ENCODE data around the gene WBP1. TPM values are rescaled to one million over a fixed set of nuclear protein-coding genes. Genes with fewer than 3 reads are reported as not detected.

WBP1 gene
- total RNA-seq, 1 donor from 2014 or later = 27.1 TPM

GRCh38 chr2:74426181-74426758, 32.0 kb upstream of the WBP1 start:
- Histone ChIP-seq H3K36me3 (ENCODE audit: control insufficient read depth in 3 of 3, insufficient read depth in 3 of 3, low read length in 3 of 3) (peaks cover 19 to 40% (median 28%) of the 10 kb centered on the region in 3 donors), H3K9ac (ENCODE audit: low read depth in 1 of 3, low read length in 3 of 3) (no peak overlapping the region), H3K27me3 (ENCODE audit: control insufficient read depth in 3 of 3, insufficient read depth in 3 of 3, low read length in 3 of 3) (peaks cover 2 to 18% (median 16%) of the 10 kb centered on the region in 3 donors), H3K4me1 (ENCODE audit: control insufficient read depth in 3 of 3, insufficient read depth in 3 of 3, low read length in 3 of 3) (peaks cover 10 to 11% (median 10%) of the 10 kb centered on the region in 3 donors), H3K4me3 (ENCODE audit: low read length in 3 of 3) (no peak overlapping the region), H3K27ac (ENCODE audit: low read depth, low read length) (no peak overlapping the region), H3K9me3 (ENCODE audit: control insufficient read depth in 3 of 3, low read length in 3 of 3) (no peaks in the 10 kb centered on the region)

- Histone ChIP-seq H3K9me3 (ENCODE audit: control insufficient read depth in 3 of 3, low read length in 3 of 3) (no peaks in the 10 kb centered on the region), H3K4me1 (ENCODE audit: control insufficient read depth in 3 of 3, insufficient read depth in 3 of 3, low read length in 3 of 3) (no peaks in the 10 kb centered on the region), H3K27ac (ENCODE audit: low read depth, low read length) (no peak overlapping the region), H3K36me3 (ENCODE audit: control insufficient read depth in 3 of 3, insufficient read depth in 3 of 3, low read length in 3 of 3) (peaks cover 25 to 52% (median 36%) of the 10 kb centered on the region in 3 donors), H3K4me3 (ENCODE audit: low read length in 3 of 3) (no peak overlapping the region), H3K27me3 (ENCODE audit: control insufficient read depth in 3 of 3, insufficient read depth in 3 of 3, low read length in 3 of 3) (peaks cover 0 to 6% (median 5%) of the 10 kb centered on the region in 3 donors), H3K9ac (ENCODE audit: low read depth in 1 of 3, low read length in 3 of 3) (no peak overlapping the region)
Measured at GRCh38 chr2:74427551-74427950, 30.7 kb upstream of the WBP1 start.

GRCh38 chr2:74428675-74429074, 29.6 kb upstream of the WBP1 start:
- no peaks in the 10 kb centered on the region for H3K27me3 ChIP-seq (ENCODE audit: control insufficient read depth in 3 of 3, insufficient read depth in 3 of 3, low read length in 3 of 3)
- H3K4me3 ChIP-seq (ENCODE audit: low read length in 3 of 3) = no peak overlapping the region
- no peaks in the 10 kb centered on the region for H3K9me3 ChIP-seq (ENCODE audit: control insufficient read depth in 3 of 3, low read length in 3 of 3)
- peaks cover 25 to 52% (median 37%) of the 10 kb centered on the region in 3 donors for H3K36me3 ChIP-seq (ENCODE audit: control insufficient read depth in 3 of 3, insufficient read depth in 3 of 3, low read length in 3 of 3)
- no peaks in the 10 kb centered on the region for H3K4me1 ChIP-seq (ENCODE audit: control insufficient read depth in 3 of 3, insufficient read depth in 3 of 3, low read length in 3 of 3)
- H3K27ac ChIP-seq (ENCODE audit: low read depth, low read length) = no peak overlapping the region
- H3K9ac ChIP-seq (ENCODE audit: low read depth in 1 of 3, low read length in 3 of 3) = peak overlapping the region in 1 of 3 donors; percentile 6

DNA sequence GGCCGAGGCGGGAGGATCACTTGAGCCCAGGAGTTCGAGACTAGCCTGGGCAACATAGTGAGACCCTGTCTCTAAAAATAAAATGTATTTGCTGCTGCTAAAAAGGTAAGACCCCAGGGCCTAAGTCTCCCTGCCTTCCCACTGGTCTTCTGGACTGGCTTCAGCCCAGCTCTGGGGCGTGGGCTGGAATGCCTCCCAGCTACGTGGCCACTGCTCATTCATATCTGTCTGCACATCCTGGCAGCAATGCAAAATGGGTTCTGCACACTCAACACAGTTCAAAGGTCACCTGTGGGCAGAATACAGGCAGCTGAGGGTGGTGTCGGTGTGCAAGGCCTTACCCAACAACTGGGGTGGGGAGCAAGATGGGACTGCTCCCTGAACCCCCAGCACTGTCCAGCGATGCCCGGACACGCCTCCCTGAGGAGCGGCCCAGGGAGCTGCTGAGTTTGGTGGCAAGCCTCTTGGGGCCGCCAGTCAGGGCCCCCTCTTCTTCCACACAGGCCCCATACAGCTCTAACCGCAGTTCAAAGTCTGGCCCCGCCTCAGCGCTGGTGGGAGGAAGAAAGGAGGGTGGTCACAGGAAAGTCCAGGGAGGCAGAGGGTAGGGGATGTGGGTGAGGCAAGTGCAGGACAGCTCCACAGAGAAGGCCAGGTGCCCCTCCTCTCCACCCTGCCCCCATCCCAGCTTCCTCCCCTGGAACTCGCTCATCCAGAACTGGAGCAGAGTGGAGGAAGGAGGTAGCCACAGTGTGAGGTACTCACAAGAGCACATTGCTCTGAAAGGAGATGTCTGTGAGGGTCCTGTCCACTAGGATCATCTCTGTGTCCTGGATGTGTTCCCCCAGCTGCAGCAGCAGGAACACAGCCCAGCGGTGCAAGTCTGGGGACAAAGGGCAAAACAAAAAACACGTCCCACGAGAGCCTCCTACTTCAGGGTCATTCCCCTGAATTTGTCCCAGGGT, 28.5 kb upstream of the WBP1 start:
- Histone ChIP-seq H3K27me3 (ENCODE audit: control insufficient read depth in 3 of 3, insufficient read depth in 3 of 3, low read length in 3 of 3) (no peaks in the 10 kb centered on the region), H3K9me3 (ENCODE audit: control insufficient read depth in 3 of 3, low read length in 3 of 3) (no peaks in the 10 kb centered on the region), H3K36me3 (ENCODE audit: control insufficient read depth in 3 of 3, insufficient read depth in 3 of 3, low read length in 3 of 3) (peaks cover 25 to 52% (median 37%) of the 10 kb centered on the region in 3 donors), H3K27ac (ENCODE audit: low read depth, low read length) (no peak overlapping the region), H3K4me3 (ENCODE audit: low read length in 3 of 3) (no peak overlapping the region), H3K4me1 (ENCODE audit: control insufficient read depth in 3 of 3, insufficient read depth in 3 of 3, low read length in 3 of 3) (no peaks in the 10 kb centered on the region), H3K9ac (ENCODE audit: low read depth in 1 of 3, low read length in 3 of 3) (no peak overlapping the region)

- no peaks in the 10 kb centered on the region for H3K4me1 ChIP-seq (ENCODE audit: control insufficient read depth in 3 of 3, insufficient read depth in 3 of 3, low read length in 3 of 3)
- H3K36me3 ChIP-seq (ENCODE audit: control insufficient read depth in 3 of 3, insufficient read depth in 3 of 3, low read length in 3 of 3) = peaks cover 25 to 49% (median 37%) of the 10 kb centered on the region in 3 donors
- no peak overlapping the region for H3K4me3 ChIP-seq (ENCODE audit: low read length in 3 of 3)
- no peaks in the 10 kb centered on the region for H3K27me3 ChIP-seq (ENCODE audit: control insufficient read depth in 3 of 3, insufficient read depth in 3 of 3, low read length in 3 of 3)
- H3K27ac ChIP-seq (ENCODE audit: low read depth, low read length) = no peak overlapping the region
- no peaks in the 10 kb centered on the region for H3K9me3 ChIP-seq (ENCODE audit: control insufficient read depth in 3 of 3, low read length in 3 of 3)
- H3K9ac ChIP-seq (ENCODE audit: low read depth in 1 of 3, low read length in 3 of 3) = no peak overlapping the region
Measured at GRCh38 chr2:74430502-74430901, 27.7 kb upstream of the WBP1 start.

DNA sequence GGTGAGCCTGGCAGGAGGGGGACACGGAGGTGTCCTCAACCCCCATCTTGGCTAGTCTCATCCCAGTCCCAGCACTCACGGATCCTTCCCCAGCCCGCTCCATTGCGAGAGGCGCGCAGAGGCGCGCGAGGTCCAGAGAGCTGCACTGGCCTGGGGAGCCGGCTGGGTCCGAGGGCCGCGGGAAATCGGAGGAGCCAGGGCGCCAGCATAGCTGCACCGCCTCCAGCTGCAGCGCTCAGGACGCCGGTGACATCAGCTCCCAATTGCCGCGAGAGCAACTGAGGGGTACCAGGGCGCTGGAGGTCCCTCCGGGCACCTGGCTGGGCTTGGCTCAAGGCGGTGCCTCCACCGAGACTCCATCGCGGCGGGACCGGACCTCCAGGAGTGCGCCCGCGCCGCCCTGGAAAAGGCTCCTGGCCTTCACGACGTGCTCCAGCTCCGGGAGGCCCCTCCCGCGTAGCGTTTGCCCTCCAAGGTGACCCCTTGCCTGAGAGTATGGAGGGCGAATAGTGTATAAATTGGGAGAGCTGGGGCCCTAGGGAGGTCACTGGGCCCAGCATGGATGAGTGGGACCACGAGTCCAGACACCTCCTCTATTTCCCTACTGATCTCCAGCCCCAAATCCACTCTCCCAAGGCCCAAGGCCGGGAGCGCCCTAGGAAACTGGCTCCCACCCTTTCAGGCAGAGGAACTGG, 22.0 kb upstream of the WBP1 start:
- Histone ChIP-seq H3K9ac (ENCODE audit: low read depth in 1 of 3, low read length in 3 of 3) (peak overlapping the region in 1 of 3 donors; percentile 17), H3K36me3 (ENCODE audit: control insufficient read depth in 3 of 3, insufficient read depth in 3 of 3, low read length in 3 of 3) (peaks cover 6 to 12% (median 9%) of the 10 kb centered on the region in 3 donors), H3K9me3 (ENCODE audit: control insufficient read depth in 3 of 3, low read length in 3 of 3) (no peaks in the 10 kb centered on the region), H3K27me3 (ENCODE audit: control insufficient read depth in 3 of 3, insufficient read depth in 3 of 3, low read length in 3 of 3) (peaks cover 0 to 22% (median 13%) of the 10 kb centered on the region in 3 donors), H3K4me1 (ENCODE audit: control insufficient read depth in 3 of 3, insufficient read depth in 3 of 3, low read length in 3 of 3) (peaks cover 21 to 28% (median 25%) of the 10 kb centered on the region in 3 donors), H3K27ac (ENCODE audit: low read depth, low read length) (no peak overlapping the region), H3K4me3 (ENCODE audit: low read length in 3 of 3) (no peak overlapping the region)

DNA sequence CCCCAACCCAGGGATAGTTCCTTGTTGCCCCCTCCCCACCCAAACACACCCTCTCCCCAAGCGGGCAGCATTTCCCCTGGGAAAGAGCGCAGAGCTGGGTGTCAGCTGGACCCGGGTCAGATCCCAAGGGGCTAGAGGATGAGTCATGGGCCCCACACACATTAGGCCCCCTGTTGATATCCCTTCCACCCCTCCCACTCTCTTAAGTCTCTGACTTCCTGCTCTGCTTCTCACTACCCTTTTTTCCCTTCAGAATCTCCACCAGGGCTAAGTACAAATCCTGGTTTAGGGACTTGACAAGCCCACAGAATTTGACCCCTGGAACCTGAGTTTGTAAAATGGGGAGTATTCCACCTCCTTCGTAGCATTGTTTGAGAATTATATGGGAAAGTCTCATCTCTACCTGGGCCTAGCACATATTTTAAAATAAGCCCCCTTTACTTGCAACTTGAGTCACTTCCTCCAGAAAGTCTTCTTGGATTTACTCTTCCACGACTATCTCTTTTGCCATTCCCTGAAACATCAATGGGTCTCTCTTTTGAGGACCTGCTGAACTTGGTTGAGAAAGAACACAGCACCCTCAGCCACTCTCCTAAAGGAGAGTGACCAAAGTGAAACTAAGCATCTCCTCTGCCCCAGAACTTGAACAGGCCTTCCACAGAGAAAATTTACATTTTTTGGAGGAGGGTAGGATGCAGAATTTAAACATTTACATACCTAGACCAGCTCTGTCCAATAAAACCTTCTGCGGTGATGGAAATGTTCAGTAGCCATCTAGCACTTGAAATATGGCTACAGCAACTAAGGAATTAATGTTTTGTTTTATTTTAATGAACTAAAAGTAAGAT, 21.2 kb upstream of the WBP1 start:
- H3K4me3 ChIP-seq (ENCODE audit: low read length in 3 of 3) = no peak overlapping the region
- H3K9me3 ChIP-seq (ENCODE audit: control insufficient read depth in 3 of 3, low read length in 3 of 3) = no peaks in the 10 kb centered on the region
- peaks cover 3 to 6% (median 4%) of the 10 kb centered on the region in 3 donors for H3K36me3 ChIP-seq (ENCODE audit: control insufficient read depth in 3 of 3, insufficient read depth in 3 of 3, low read length in 3 of 3)
- no peak overlapping the region for H3K9ac ChIP-seq (ENCODE audit: low read depth in 1 of 3, low read length in 3 of 3)
- H3K27me3 ChIP-seq (ENCODE audit: control insufficient read depth in 3 of 3, insufficient read depth in 3 of 3, low read length in 3 of 3) = peaks cover 0 to 31% (median 21%) of the 10 kb centered on the region in 3 donors
- H3K27ac ChIP-seq (ENCODE audit: low read depth, low read length) = no peak overlapping the region
- peaks cover 21 to 32% (median 31%) of the 10 kb centered on the region in 3 donors for H3K4me1 ChIP-seq (ENCODE audit: control insufficient read depth in 3 of 3, insufficient read depth in 3 of 3, low read length in 3 of 3)

- peaks cover 21 to 33% (median 32%) of the 10 kb centered on the region in 3 donors for H3K4me1 ChIP-seq (ENCODE audit: control insufficient read depth in 3 of 3, insufficient read depth in 3 of 3, low read length in 3 of 3)
- peaks cover 0 to 37% (median 30%) of the 10 kb centered on the region in 3 donors for H3K27me3 ChIP-seq (ENCODE audit: control insufficient read depth in 3 of 3, insufficient read depth in 3 of 3, low read length in 3 of 3)
- H3K9me3 ChIP-seq (ENCODE audit: control insufficient read depth in 3 of 3, low read length in 3 of 3) = no peaks in the 10 kb centered on the region
- no peaks in the 10 kb centered on the region for H3K36me3 ChIP-seq (ENCODE audit: control insufficient read depth in 3 of 3, insufficient read depth in 3 of 3, low read length in 3 of 3)
- no peak overlapping the region for H3K4me3 ChIP-seq (ENCODE audit: low read length in 3 of 3)
- H3K9ac ChIP-seq (ENCODE audit: low read depth in 1 of 3, low read length in 3 of 3) = no peak overlapping the region
- no peak overlapping the region for H3K27ac ChIP-seq (ENCODE audit: low read depth, low read length)
Measured at GRCh38 chr2:74438248-74438647, 20.0 kb upstream of the WBP1 start.

DNA sequence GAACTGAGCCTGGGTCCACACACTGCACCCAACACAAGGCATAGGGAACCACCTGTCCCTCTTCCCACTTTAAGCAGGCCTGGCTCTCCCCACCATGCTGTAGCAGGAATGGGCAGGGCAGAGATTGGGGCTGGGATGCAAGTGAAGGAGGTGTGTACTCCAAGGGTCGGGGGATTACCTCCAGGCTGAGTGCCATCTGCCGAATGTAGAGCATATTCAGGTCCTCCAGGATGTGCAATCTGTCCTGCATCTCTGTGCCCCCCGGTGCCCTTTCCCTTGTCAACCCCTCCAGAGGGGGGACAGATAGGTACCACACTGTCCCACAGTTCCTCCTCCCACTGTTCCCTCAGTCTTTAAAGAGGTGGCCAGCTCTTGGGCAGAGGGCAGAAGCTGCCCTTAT, 18.9 kb upstream of the WBP1 start:
- Histone ChIP-seq H3K9me3 (ENCODE audit: control insufficient read depth in 3 of 3, low read length in 3 of 3) (no peaks in the 10 kb centered on the region), H3K4me3 (ENCODE audit: low read length in 3 of 3) (peak overlapping the region; percentile 78 to 85 (median 80)), H3K4me1 (ENCODE audit: control insufficient read depth in 3 of 3, insufficient read depth in 3 of 3, low read length in 3 of 3) (peaks cover 21 to 33% (median 32%) of the 10 kb centered on the region in 3 donors), H3K36me3 (ENCODE audit: control insufficient read depth in 3 of 3, insufficient read depth in 3 of 3, low read length in 3 of 3) (no peaks in the 10 kb centered on the region), H3K27ac (ENCODE audit: low read depth, low read length) (peak overlapping the region; percentile 76), H3K9ac (ENCODE audit: low read depth in 1 of 3, low read length in 3 of 3) (peak overlapping the region; percentile 72 to 85 (median 81)), H3K27me3 (ENCODE audit: control insufficient read depth in 3 of 3, insufficient read depth in 3 of 3, low read length in 3 of 3) (peaks cover 0 to 37% (median 30%) of the 10 kb centered on the region in 3 donors)

Data from skeletal muscle tissue (tissue), 4 donors.